Keratinocyte (primary cell): Measurements from ENCODE around the gene FBXO9. TPM values are rescaled to one million over a fixed set of nuclear protein-coding genes. Genes with fewer than 3 reads are reported as not detected.

Source experiments
- DNase-seq: peaks from one replicate; pipeline ENCODE4 v3.0.0-alpha.2; 2011; ENCODE audit warnings: low read depth, missing footprints, low spot score
- FAIRE-seq: peaks from 2 replicates; lab custom pipeline; 2011; peaks lifted over from hg19 to GRCh38; lab: Jason Lieb, UNC
- H2AFZ ChIP-seq: 2 replicates; pipeline ENCODE4 v1.6.0; 2012; ENCODE audit warnings: low read length, control low read depth, inconsistent platforms; ENCODE audit not compliant: control insufficient read depth
- H3K27ac ChIP-seq: 2 replicates; pipeline ENCODE4 v1.5.1; 2011; ENCODE audit warnings: low read length; ENCODE audit not compliant: control insufficient read depth, insufficient read depth
- H3K27me3 ChIP-seq: 3 replicates; pipeline ENCODE4 v1.6.0; 2011; ENCODE audit warnings: low read length; ENCODE audit not compliant: control insufficient read depth, insufficient read depth; ENCODE audit errors: extremely low read depth
- H3K36me3 ChIP-seq, 2 experiments: 2 replicates in 1 of 2; 3 replicates in 1 of 2; pipeline ENCODE4 v1.5.1; 2011; ENCODE audit warnings: low read length in 2 of 2, mild to moderate bottlenecking in 1 of 2; ENCODE audit not compliant: control insufficient read depth in 2 of 2, insufficient read depth in 2 of 2; ENCODE audit errors: extremely low read depth in 1 of 2
- H3K4me1 ChIP-seq: 3 replicates; pipeline ENCODE4 v1.5.1; 2011; ENCODE audit warnings: low read length; ENCODE audit not compliant: control insufficient read depth, insufficient read depth; ENCODE audit errors: extremely low read depth
- H3K4me2 ChIP-seq: 3 replicates; pipeline ENCODE4 v1.6.0; 2011; ENCODE audit warnings: low read depth, low read length; ENCODE audit not compliant: control insufficient read depth, insufficient read depth; ENCODE audit errors: extremely low read depth
- H3K4me3 ChIP-seq, 3 experiments: fragments of 200-600 bp in 1 of 3; sonication (generic) in 1 of 3; 2 replicates in 2 of 3; 3 replicates in 1 of 3; pipeline ENCODE4 v1.5.1; 2011 to 2016; ENCODE audit warnings: low read length in 3 of 3, mild to moderate bottlenecking in 3 of 3, control low read depth in 2 of 3, inconsistent platforms in 1 of 3, low read depth in 1 of 3, mixed read lengths in 1 of 3, mixed run types in 1 of 3, moderate library complexity in 1 of 3; ENCODE audit not compliant: control insufficient read depth in 2 of 3, insufficient read depth in 2 of 3; ENCODE audit errors: extremely low read depth in 1 of 3
- H3K79me2 ChIP-seq: 2 replicates; pipeline ENCODE4 v1.6.0; 2012; ENCODE audit warnings: low read length; ENCODE audit not compliant: control insufficient read depth, insufficient read depth
- H3K9ac ChIP-seq: 3 replicates; pipeline ENCODE4 v1.6.0; 2011; ENCODE audit warnings: low read length; ENCODE audit not compliant: control insufficient read depth, insufficient read depth; ENCODE audit errors: extremely low read depth
- H3K9me1 ChIP-seq: 3 replicates; pipeline ENCODE4 v1.6.0; 2011; ENCODE audit warnings: low read length; ENCODE audit not compliant: control insufficient read depth, insufficient read depth; ENCODE audit errors: extremely low read depth
- H3K9me3 ChIP-seq: 2 replicates; pipeline ENCODE4 v1.5.1; 2012; ENCODE audit warnings: low read depth, low read length; ENCODE audit not compliant: control insufficient read depth
- H4K20me1 ChIP-seq: 3 replicates; pipeline ENCODE4 v1.6.0; 2011; ENCODE audit warnings: low read length; ENCODE audit not compliant: control insufficient read depth, insufficient read depth; ENCODE audit errors: extremely low read depth
- EZH2 ChIP-seq: IDR thresholded peaks from one replicate; pipeline ENCODE4 v1.6.1; 2012; ENCODE audit warnings: inconsistent platforms, mild to moderate bottlenecking, low read length, moderate library complexity
- dilution Hi-C: fragments of 300-500 bp; cut with MboI; formaldehyde crosslinking; loops from one replicate; pipeline ENCODE4 v1.7.0; 2020; ENCODE audit warnings: low sequenced_read_pairs; ENCODE audit not compliant: extremely low pct_ligation_motif_present
- polyA plus RNA-seq, 5 experiments: library from polyadenylated mRNA; depleted of rRNA in 3 of 5; stranded (reverse) in 3 of 5; stranded (forward) in 1 of 5; unstranded in 1 of 5; fragments of >200 nt; gene quantifications; 1 replicate in 1 of 5; 2 replicates in 3 of 5; 3 replicates in 1 of 5; pipeline versions ENCODE4 v1.2.1 to v1.2.3, GENCODE V29; 2011 to 2012; ENCODE audit warnings: missing spikeins in 2 of 5, low read depth in 1 of 5, low replicate concordance in 1 of 5
- TF ChIP-seq, protein P1 (sequence below), 3 experiments: IDR thresholded peaks in 1 of 3; conservative IDR thresholded peaks in 1 of 3; optimal IDR thresholded peaks in 1 of 3; 2 replicates in 2 of 3; 3 replicates in 1 of 3; pipeline versions ENCODE3 to v1.5.1; 2011; ENCODE audit warnings: low read length in 3 of 3, mild to moderate bottlenecking in 3 of 3, moderate library complexity in 2 of 3, control low read depth in 1 of 3, inconsistent platforms in 1 of 3; ENCODE audit not compliant: insufficient read depth in 2 of 3; ENCODE audit errors: extremely low read depth in 1 of 3

Gene FBXO9
- polyA plus RNA-seq, 1 donor (not counting 4 experiments of a cell fraction or from before 2014, with no cell fraction given), result 71.8 TPM

GRCh38 chr6:53044572-53044971, 20.6 kb upstream of the FBXO9 start:
- no peak overlapping the region for H2AFZ ChIP-seq
- no peak overlapping the region for H3K4me2 ChIP-seq
- H3K27ac ChIP-seq, result no peak overlapping the region
- peaks cover 0 to 4% of the 10 kb centered on the region in 2 experiments for H3K36me3 ChIP-seq
- H3K9me1 ChIP-seq, result no peaks in the 10 kb centered on the region
- dilution Hi-C loops, result no loop called here
- no peak overlapping the region for H3K9ac ChIP-seq
- no peaks in the 10 kb centered on the region for H3K9me3 ChIP-seq
- H3K27me3 ChIP-seq, result no peaks in the 10 kb centered on the region
- DNase-seq, result no peak
- H3K79me2 ChIP-seq, result no peaks in the 10 kb centered on the region
- TF ChIP-seq, protein P1, sequence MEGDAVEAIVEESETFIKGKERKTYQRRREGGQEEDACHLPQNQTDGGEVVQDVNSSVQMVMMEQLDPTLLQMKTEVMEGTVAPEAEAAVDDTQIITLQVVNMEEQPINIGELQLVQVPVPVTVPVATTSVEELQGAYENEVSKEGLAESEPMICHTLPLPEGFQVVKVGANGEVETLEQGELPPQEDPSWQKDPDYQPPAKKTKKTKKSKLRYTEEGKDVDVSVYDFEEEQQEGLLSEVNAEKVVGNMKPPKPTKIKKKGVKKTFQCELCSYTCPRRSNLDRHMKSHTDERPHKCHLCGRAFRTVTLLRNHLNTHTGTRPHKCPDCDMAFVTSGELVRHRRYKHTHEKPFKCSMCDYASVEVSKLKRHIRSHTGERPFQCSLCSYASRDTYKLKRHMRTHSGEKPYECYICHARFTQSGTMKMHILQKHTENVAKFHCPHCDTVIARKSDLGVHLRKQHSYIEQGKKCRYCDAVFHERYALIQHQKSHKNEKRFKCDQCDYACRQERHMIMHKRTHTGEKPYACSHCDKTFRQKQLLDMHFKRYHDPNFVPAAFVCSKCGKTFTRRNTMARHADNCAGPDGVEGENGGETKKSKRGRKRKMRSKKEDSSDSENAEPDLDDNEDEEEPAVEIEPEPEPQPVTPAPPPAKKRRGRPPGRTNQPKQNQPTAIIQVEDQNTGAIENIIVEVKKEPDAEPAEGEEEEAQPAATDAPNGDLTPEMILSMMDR (optimal IDR thresholded peaks at IDR 0.05 in 1 of 3, IDR thresholded peaks at IDR 0.05 in 1 of 3, conservative IDR thresholded peaks at IDR 0.05 in 1 of 3; ENCODE audit: extremely low read depth in 1 of 3, insufficient read depth in 2 of 3, low read length in 3 of 3), result no peak
- no peak for TF ChIP-seq EZH2
- H3K4me3 ChIP-seq, result no peak overlapping the region
- FAIRE-seq, result peak; percentile 34
- H4K20me1 ChIP-seq, result no peaks in the 10 kb centered on the region
- H3K4me1 ChIP-seq, result peaks cover 44% of the 10 kb centered on the region

DNA sequence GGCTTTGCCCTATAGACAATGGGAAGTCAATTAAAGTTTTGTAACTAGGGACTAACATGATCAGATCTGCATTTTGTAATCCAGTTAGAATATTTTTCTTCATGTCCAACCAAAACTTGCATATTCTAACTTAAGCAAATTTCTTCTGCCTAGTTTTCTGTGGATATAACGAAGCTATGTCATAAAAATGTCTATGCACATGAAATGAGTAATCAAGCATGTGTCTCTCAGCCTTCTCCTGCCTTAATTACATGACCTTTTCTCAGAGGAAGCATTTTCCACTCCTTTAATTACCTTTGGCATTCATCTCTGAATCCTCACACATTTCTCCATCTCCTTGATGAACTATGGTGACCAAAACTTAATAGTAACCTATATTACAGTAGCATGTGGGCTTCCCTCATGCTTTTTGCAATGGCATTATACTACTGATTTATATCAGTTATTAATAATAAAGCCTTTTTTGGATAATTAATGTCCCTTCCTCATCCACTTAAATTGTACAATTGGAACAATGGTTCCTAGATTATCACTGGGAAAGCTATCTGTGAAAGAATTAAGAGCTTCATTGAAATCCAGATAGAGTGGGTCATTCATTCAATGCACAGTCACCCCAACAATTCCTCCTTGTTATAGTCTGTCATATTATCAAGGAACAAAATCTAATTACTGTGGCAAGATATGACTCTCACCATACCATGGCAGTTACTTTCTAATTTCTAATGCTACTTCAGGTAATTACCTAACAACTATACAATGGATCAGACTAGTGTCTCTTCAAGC, 19.1 kb upstream of the FBXO9 start:
- Histone ChIP-seq H3K9me3 (no peaks in the 10 kb centered on the region), H3K9me1 (no peaks in the 10 kb centered on the region), H3K27me3 (no peaks in the 10 kb centered on the region), H3K4me1 (peaks cover 44% of the 10 kb centered on the region), H3K36me3 (peaks cover 0 to 2% of the 10 kb centered on the region in 2 experiments), H3K4me3 (no peak overlapping the region), H4K20me1 (no peaks in the 10 kb centered on the region), H2AFZ (no peak overlapping the region), H3K9ac (no peak overlapping the region), H3K27ac (no peak overlapping the region), H3K4me2 (no peak overlapping the region), H3K79me2 (no peaks in the 10 kb centered on the region)
- FAIRE-seq (no peak), DNase-seq (no peak)
- dilution Hi-C loops, result no loop called here
- TF ChIP-seq, protein P1 (optimal IDR thresholded peaks at IDR 0.05 in 1 of 3, IDR thresholded peaks at IDR 0.05 in 1 of 3, conservative IDR thresholded peaks at IDR 0.05 in 1 of 3; ENCODE audit: extremely low read depth in 1 of 3, insufficient read depth in 2 of 3, low read length in 3 of 3), result no peak
- TF ChIP-seq EZH2, result no peak
